GM12878 (cell line): ENCODE data around the gene PPP4R1. TPM values are rescaled to one million over a fixed set of nuclear protein-coding genes. Genes with fewer than 3 reads are reported as not detected.

Source experiments
- ATAC-seq: fragments of 200-7000 bp; cut with Tn5 transposase; 3 replicates; pipeline ENCODE4 v1.9.1; 2020; ENCODE audit warnings: mild to moderate bottlenecking, moderate library complexity
- BruUV-seq: library from RNA; stranded (reverse); fragments of 400-500 nt; replicated peaks from 2 replicates; lab custom pipeline; 2021; lab: Mats Ljungman, UMichigan
- CTCF ChIA-PET: fragments of 300-600 bp; sonication (Branson Sonifier 250); formaldehyde crosslinking; extraction: SDS; loops from one replicate; lab custom pipeline; 2021; ENCODE audit warnings: inconsistent platforms; lab: Yijun Ruan, JAX
- POLR2A ChIA-PET: fragments of 350-600 bp; formaldehyde crosslinking; extraction: SDS; loops from one replicate; lab custom pipeline; 2021; ENCODE audit warnings: inconsistent platforms; lab: Charles Lee
- RAD21 ChIA-PET: fragments of 300-600 bp; sonication (Branson Sonifier 250); formaldehyde crosslinking; loops from one replicate; lab custom pipeline; 2023; ENCODE audit warnings: antibody characterized with exemption; ENCODE audit not compliant: unreplicated experiment; lab: Charles Lee
- SMC1A ChIA-PET: fragments of 300-600 bp; sonication (Branson Sonifier 250); formaldehyde crosslinking; loops from one replicate; lab custom pipeline; 2023; ENCODE audit not compliant: unreplicated experiment, uncharacterized antibody; lab: Charles Lee
- DNase-seq: peaks from one replicate; pipeline ENCODE4 v3.0.0-alpha.2; 2011; ENCODE audit warnings: low read depth, low spot score
- FAIRE-seq: peaks from 3 replicates; lab custom pipeline; 2011; peaks lifted over from hg19 to GRCh38; lab: Jason Lieb, UNC
- H2AFZ ChIP-seq: 2 replicates; pipeline ENCODE4 v1.6.0; 2011; ENCODE audit warnings: low read depth, low read length, control low read depth; ENCODE audit not compliant: control insufficient read depth
- H3K27ac ChIP-seq: 2 replicates; pipeline ENCODE4 v1.5.1; 2011; ENCODE audit warnings: control low read depth; ENCODE audit not compliant: control insufficient read depth, insufficient read depth
- H3K27me3 ChIP-seq, 2 experiments: replicated peaks in 1 of 2; 2 replicates each; pipeline versions ENCODE4 v1.6.0 to v1.6.1; 2011; ENCODE audit warnings: low read length in 1 of 2; ENCODE audit not compliant: control insufficient read depth in 2 of 2, insufficient read depth in 2 of 2
- H3K36me3 ChIP-seq, 2 experiments: 2 replicates each; pipeline ENCODE4 v1.5.1; 2011; ENCODE audit warnings: low read length in 1 of 2; ENCODE audit not compliant: control insufficient read depth in 2 of 2, insufficient read depth in 2 of 2
- H3K4me1 ChIP-seq: 2 replicates; pipeline ENCODE4 v1.6.1; 2011; ENCODE audit warnings: mild to moderate bottlenecking, low read length, moderate library complexity, mixed read lengths; ENCODE audit not compliant: control insufficient read depth, insufficient read depth
- H3K4me2 ChIP-seq: 2 replicates; pipeline ENCODE4 v1.6.0; 2011; ENCODE audit warnings: control low read depth; ENCODE audit not compliant: control insufficient read depth, insufficient read depth
- H3K4me3 ChIP-seq: fragments of 200-600 bp; sonication (generic); 2 replicates; pipeline ENCODE4 v1.5.1; 2016
- H3K79me2 ChIP-seq: 2 replicates; pipeline ENCODE4 v1.6.0; 2011; ENCODE audit warnings: low read length; ENCODE audit not compliant: control insufficient read depth, insufficient read depth
- H3K9ac ChIP-seq: 2 replicates; pipeline ENCODE4 v1.8.0; 2011; ENCODE audit warnings: low read length, control low read depth, mixed read lengths; ENCODE audit not compliant: control insufficient read depth, insufficient read depth
- H3K9me3 ChIP-seq: replicated peaks from 3 replicates; pipeline ENCODE4 v1.5.1; 2011; ENCODE audit warnings: mild to moderate bottlenecking, low read length; ENCODE audit not compliant: control insufficient read depth, insufficient read depth
- H4K20me1 ChIP-seq: 2 replicates; pipeline ENCODE4 v1.6.0; 2011; ENCODE audit not compliant: control insufficient read depth, insufficient read depth
- BACH1 ChIP-seq: fragments of 450-650 bp; IDR thresholded peaks from 2 replicates; pipeline ENCODE4 v1.6.1; 2017; ENCODE audit warnings: mild to moderate bottlenecking, borderline replicate concordance
- BCLAF1 ChIP-seq: fragments of 450-650 bp; IDR thresholded peaks from 2 replicates; pipeline ENCODE4 v1.6.1; 2017; ENCODE audit warnings: antibody characterized with exemption, mild to moderate bottlenecking, moderate library complexity
- HDAC6 ChIP-seq: fragments of 200-600 bp; sonication (generic); IDR thresholded peaks from one replicate; pipeline ENCODE4 v1.8.0; 2017; ENCODE audit warnings: antibody characterized with exemption; ENCODE audit not compliant: unreplicated experiment
- HDGF ChIP-seq: fragments of 450-650 bp; IDR thresholded peaks from 2 replicates; pipeline ENCODE4 v1.6.1; 2016; ENCODE audit warnings: antibody characterized with exemption
- IKZF2 ChIP-seq, 2 experiments: fragments of 450-650 bp; IDR thresholded peaks; 2 replicates each; pipeline ENCODE4 v1.6.1; 2017; ENCODE audit warnings: mild to moderate bottlenecking in 2 of 2, moderate library complexity in 2 of 2
- IRF5 ChIP-seq: fragments of 450-650 bp; IDR thresholded peaks from 2 replicates; pipeline ENCODE4 v1.6.1; 2017; ENCODE audit warnings: borderline replicate concordance
- NR2C1 ChIP-seq: fragments of 450-650 bp; IDR thresholded peaks from 2 replicates; pipeline ENCODE4 v1.6.1; 2017; ENCODE audit warnings: antibody characterized with exemption, mild to moderate bottlenecking, moderate library complexity
- NR2C2 ChIP-seq: IDR thresholded peaks from 2 replicates; pipeline ENCODE4 v1.6.1; 2011; ENCODE audit warnings: borderline replicate concordance, low read depth; ENCODE audit not compliant: control insufficient read depth, insufficient read length
- PAX5 ChIP-seq: IDR thresholded peaks from 2 replicates; pipeline ENCODE4 v1.6.1; 2011; ENCODE audit warnings: low read depth, low read length, borderline replicate concordance
- POLR2AphosphoS2 ChIP-seq: IDR thresholded peaks from 2 replicates; pipeline ENCODE4 v1.6.1; 2011; ENCODE audit warnings: low read depth, mild to moderate bottlenecking, low read length, improper control_type of control experiment, moderate library complexity
- RAD21 ChIP-seq: IDR thresholded peaks from 2 replicates; pipeline ENCODE4 v1.6.1; 2011; ENCODE audit warnings: mild to moderate bottlenecking, low read depth, low read length, moderate library complexity; ENCODE audit not compliant: insufficient read depth
- RB1 ChIP-seq: fragments of 450-650 bp; formaldehyde crosslinking; IDR thresholded peaks from 2 replicates; pipeline ENCODE4 v1.6.1; 2017; ENCODE audit warnings: mild to moderate bottlenecking, borderline replicate concordance
- SIN3A ChIP-seq: IDR thresholded peaks from 2 replicates; pipeline ENCODE4 v1.6.1; 2012; ENCODE audit warnings: low read depth, low read length, improper control_type of control experiment
- SIX5 ChIP-seq: IDR thresholded peaks from 2 replicates; pipeline ENCODE4 v1.6.1; 2011; ENCODE audit warnings: mild to moderate bottlenecking, low read depth, low read length, moderate library complexity; ENCODE audit not compliant: severe bottlenecking
- SMAD1 ChIP-seq: fragments of 450-650 bp; IDR thresholded peaks from 2 replicates; pipeline ENCODE4 v1.6.1; 2018; ENCODE audit warnings: mild to moderate bottlenecking, low read depth; ENCODE audit not compliant: partially characterized antibody
- TARDBP ChIP-seq: IDR thresholded peaks from 2 replicates; pipeline ENCODE4 v1.6.1; 2016; ENCODE audit warnings: borderline replicate concordance
- YBX1 ChIP-seq: fragments of 450-650 bp; IDR thresholded peaks from 2 replicates; pipeline ENCODE4 v1.6.1; 2016; ENCODE audit warnings: antibody characterized with exemption
- ZBTB4 ChIP-seq: fragments of 450-650 bp; formaldehyde crosslinking; IDR thresholded peaks from 2 replicates; pipeline ENCODE4 v1.4.0; 2022; ENCODE audit warnings: mild to moderate bottlenecking, moderate library complexity
- ZNF24 ChIP-seq: fragments of 450-650 bp; IDR thresholded peaks from 2 replicates; pipeline ENCODE4 v1.6.1; 2017; ENCODE audit warnings: antibody characterized with exemption, mild to moderate bottlenecking
- ZNF384 ChIP-seq: IDR thresholded peaks from 2 replicates; pipeline ENCODE4 v1.6.1; 2012; ENCODE audit warnings: low read depth, mild to moderate bottlenecking, low read length, improper control_type of control experiment, borderline replicate concordance
- WGBS: methylation state at CpG from one replicate; pipeline ENCODE4 v1.1.6; 2016; ENCODE audit warnings: low lambda C conversion rate; ENCODE audit not compliant: insufficient replicate concordance, insufficient coverage; ENCODE audit errors: missing lambda C conversion rate; 5-methylcytosine and 5-hydroxymethylcytosine counted together
- in situ Hi-C: fragments of 300-500 bp; cut with MboI; formaldehyde crosslinking; loops from 9 replicates; pipeline ENCODE4 v1.14.3; 2018; ENCODE audit warnings: mixed read lengths
- intact Hi-C: fragments of 100-400 bp; cut with micrococcal nuclease; formaldehyde crosslinking; loops from one replicate; pipeline ENCODE4 v1.14.2; 2022; ENCODE audit not compliant: unreplicated experiment
- polyA plus RNA-seq, 11 experiments: library from polyadenylated mRNA; depleted of rRNA in 4 of 11; unstranded in 6 of 11; stranded (reverse) in 5 of 11; fragments of >200 nt; fragmentation: Nextera tagmentation in 4 of 11; fragmentation: Illumina TruSeq in 1 of 11; extraction: Ambion mirVana in 4 of 11; extraction: Trizol in 1 of 11; gene quantifications; 1 replicate in 1 of 11; 2 replicates in 10 of 11; pipeline versions ENCODE4 v1.2.1 to v1.2.3, GENCODE V29; 2011 to 2016; ENCODE audit warnings: inconsistent platforms in 2 of 11, missing spikeins in 2 of 11, low read depth in 1 of 11
- total RNA-seq, 4 experiments: library from RNA; depleted of rRNA in 3 of 4; stranded (reverse); fragments of >200 nt in 3 of 4; fragmentation: Illumina TruSeq in 1 of 4; extraction: Trizol in 1 of 4; gene quantifications; 2 replicates each; pipeline versions ENCODE4 v1.2.1 to v1.2.3, GENCODE V29; 2013 to 2021

PPP4R1 gene
- total and polyA plus RNA-seq, 10 of the 15 experiments (the other 5 are each of a cell fraction or from before 2014, with no cell fraction given) = 10.9 to 44.4 (median 26.0) TPM

- Histone ChIP-seq H3K36me3 (no peaks in the 10 kb centered on the region), H3K27ac (no peak overlapping the region), H3K27me3 (no peaks in the 10 kb centered on the region), H3K79me2 (no peaks in the 10 kb centered on the region), H4K20me1 (no peaks in the 10 kb centered on the region), H3K4me3 (no peak overlapping the region), H2AFZ (no peak overlapping the region), H3K4me2 (no peak overlapping the region), H3K4me1 (no peaks in the 10 kb centered on the region)
- intact Hi-C loops (no loop called here), in situ Hi-C loops (no loop called here)
- TF ChIP-seq ZNF384 (no peak), YBX1 (no peak), SIX5 (no peak), PAX5 (no peak), HDGF (no peak), NR2C1 (no peak), BCLAF1 (no peak), RB1 (no peak), IKZF2 (IDR thresholded peaks at IDR 0.05) (no peak), IRF5 (no peak), RAD21 (no peak), SMAD1 (no peak), POLR2AphosphoS2 (no peak), NR2C2 (no peak), SIN3A (no peak), ZNF24 (no peak), ZBTB4 (CRISPR knock-in tag) (no peak), BACH1 (no peak), HDAC6 (no peak), TARDBP (no peak)
- TF ChIP-seq, all 136 proteins: peak for 0
- no peak for DNase-seq
- 18% methylated on average over 1 of the region's 1 CpG for WGBS
- H3K9me3 ChIP-seq = no peaks in the 10 kb centered on the region; the same call in 2 of the 3 replicates
- SMC1A ChIA-PET = no interaction called here
- no peak for ATAC-seq
- no TSS peak for BruUV-seq
- CTCF ChIA-PET = no interaction called here
- no peak for FAIRE-seq
- RAD21 ChIA-PET = no interaction called here
- no peak overlapping the region for H3K9ac ChIP-seq
- POLR2A ChIA-PET = no interaction called here
Measured at GRCh38 chr18:9655232-9655767, 40.9 kb upstream of the PPP4R1 start.
